Measurements from ENCODE around the gene ASB2.

ASB2 gene

DNA sequence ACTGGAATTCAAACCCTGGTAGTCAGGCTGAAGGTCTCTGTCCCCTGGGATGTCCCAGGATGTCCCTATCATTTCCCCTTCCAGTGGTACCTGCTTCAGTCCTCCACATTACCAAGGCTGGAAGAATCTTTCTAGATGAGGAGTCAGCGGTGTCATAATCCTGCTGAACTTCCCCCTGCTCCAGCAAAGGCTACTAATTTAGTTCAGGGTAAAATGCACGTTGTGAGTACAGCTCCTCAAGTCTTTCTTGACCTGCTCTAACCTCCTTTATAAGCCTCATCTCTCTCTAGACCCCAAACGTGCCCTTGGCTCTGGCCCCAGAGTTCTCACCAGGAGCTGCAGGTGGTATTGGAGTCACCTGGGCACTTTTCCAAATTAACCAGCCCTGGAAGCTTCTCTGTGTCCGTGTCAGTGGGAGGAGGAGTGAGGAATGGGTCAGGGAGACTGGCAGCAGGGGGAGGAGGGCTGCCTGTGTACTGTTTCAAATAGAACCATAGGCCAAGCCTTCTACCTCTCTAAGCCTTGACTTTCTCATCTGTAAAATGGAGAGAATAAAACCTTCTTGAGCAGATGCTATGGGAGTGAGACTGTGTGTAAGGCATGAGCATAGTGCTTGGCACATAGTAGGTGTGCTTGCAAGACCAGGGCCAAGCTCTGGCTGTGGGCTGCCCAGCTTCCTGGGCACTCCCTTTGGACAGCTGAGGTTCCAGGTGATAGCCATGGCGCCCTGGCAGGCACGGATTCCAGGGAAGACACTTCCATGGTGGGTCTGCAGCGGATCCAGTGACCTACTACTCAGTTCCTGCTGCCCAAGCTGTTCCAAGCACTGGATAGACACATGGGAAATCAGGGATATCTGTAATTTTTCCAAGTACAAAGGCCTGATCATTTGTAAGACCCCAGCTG is 24.5 kb downstream of the ASB2 start:
- FAIRE-seq (peak; percentile 47), DNase-seq (ENCODE audit: insufficient read length, low spot score) (no peak)

DNA sequence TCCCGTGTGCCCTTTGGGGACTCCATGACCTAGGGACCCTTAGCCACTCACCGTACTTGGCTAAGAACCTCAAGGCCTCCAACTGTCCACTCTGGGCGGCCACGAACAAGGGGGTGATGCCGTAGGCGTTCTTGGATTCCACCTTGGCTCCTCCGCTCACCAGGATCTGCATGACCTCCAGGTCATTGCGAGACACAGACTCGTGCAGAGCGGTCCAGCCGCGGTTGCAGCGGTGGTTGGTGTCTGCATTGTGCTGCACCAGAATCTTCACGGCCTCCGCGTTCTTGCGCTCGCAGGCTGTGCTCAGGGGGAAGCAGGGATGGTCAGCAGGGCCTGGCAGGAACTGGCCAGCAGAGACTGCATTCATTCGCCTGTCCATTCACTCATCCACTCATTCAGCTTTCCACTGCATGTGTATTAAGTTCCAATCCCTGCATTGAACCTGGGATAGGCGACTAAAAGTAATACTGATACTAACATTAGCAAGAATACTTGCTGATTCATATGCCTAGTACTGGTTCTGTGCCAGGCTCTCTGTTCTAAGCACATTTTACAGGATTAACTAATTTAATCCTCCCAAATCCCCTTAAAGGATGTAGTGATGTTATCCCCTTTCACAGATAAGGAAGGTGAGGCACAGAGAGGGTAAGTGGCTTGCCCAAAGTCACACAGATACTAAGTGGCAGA is 25.3 kb downstream of the ASB2 start:
- FAIRE-seq (no peak), DNase-seq (ENCODE audit: insufficient read length, low spot score) (no peak)

DNA sequence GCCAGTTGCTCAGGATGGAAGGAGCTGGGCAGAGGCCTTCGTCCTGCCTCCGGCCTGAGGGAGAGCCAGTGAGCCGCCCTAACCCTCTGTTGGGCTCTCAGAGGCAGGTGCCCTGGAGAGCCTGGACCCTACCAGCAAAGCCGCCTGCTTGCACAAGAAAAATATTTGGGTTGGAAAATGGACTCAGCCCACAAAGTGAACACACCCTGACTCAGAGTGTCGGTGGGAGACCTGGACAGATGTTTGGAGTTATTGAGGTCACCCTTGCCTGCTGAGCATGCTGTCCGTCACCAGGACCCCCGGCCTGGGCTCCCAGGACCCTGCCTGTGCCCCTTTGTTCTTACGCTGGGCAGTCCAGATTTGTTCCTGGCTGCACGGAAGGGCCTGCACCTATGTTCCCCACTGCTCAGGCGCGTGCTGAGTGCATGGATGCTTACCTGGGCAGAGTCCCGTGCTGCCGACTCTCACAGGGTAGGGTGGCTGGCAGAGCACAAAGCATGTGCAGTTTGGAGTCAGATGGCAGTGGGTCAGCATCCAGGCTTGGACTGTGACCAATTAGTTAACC is 26.8 kb downstream of the ASB2 start:
- DNase-seq (ENCODE audit: insufficient read length, low spot score) (no peak), FAIRE-seq (no peak)

DNA sequence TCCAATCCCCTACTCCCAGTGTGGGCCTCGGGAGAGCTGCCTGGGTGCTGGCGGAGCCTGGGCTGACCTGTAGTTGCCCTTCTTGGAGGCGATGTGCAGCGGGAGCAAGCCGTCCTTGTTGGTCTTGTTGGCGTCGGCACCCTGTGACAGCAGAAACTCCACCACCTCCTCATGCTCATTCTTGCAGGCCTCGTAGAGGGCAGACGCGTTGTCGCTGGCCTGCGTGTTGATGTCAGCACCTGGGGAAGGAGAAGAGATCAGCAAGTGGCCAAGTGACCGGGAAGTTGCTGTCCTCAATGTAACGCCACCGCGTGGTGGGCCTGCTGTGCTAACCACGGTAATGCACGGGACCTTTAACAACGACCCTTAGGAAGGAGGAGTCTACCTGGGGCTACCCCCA is 29.1 kb downstream of the ASB2 start:
- FAIRE-seq (no peak), DNase-seq (ENCODE audit: insufficient read length, low spot score) (no peak)

DNA sequence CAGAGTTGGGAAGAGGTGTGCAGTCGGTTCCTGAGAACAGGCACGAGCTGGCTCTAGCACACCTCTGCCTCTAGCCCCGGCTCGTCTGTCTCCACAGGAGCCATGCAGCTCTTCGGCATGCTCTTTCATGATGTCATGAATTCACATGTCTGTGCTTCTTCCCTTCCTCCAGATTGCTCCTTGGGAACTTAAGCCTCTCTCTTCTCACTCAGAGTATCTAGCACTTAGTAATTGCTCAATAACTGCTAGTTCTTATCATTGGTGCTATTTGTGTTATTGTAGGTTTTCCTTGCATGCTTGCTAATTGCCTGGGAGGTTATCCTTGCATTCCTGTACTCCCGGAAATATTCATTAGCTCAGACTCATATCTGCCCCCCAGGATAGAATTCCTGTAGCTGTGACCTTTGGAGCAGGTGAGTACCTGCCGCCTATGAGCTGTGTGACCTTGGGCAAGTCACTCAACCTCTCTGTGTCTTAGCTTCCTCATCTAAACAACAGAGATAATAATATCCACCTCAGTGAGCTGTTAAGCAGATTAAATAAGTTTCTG is 29.8 kb downstream of the ASB2 start:
- no peak for DNase-seq (ENCODE audit: insufficient read length, low spot score)
- no peak for FAIRE-seq

DNA sequence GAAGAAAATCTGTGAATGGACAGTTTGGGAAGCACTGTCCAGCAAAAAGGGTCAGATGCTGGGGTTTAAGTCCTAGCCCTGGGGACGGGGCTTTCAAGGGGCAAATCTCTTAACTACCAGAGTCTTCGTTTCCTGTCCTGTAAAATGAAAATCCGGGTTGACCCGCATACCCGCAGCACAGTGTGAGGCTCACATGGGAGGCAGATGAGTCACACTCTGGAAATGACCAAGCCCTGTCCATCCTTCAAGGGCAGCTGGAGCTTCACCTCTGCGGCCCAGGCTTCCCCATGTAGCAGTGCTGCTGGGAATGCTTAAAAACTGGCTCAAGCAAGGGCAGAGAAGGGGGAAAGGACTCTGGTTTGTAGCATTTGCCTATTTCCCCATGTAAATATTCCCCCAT is 30.3 kb downstream of the ASB2 start:
- no peak for DNase-seq (ENCODE audit: insufficient read length, low spot score)
- no peak for FAIRE-seq

DNA sequence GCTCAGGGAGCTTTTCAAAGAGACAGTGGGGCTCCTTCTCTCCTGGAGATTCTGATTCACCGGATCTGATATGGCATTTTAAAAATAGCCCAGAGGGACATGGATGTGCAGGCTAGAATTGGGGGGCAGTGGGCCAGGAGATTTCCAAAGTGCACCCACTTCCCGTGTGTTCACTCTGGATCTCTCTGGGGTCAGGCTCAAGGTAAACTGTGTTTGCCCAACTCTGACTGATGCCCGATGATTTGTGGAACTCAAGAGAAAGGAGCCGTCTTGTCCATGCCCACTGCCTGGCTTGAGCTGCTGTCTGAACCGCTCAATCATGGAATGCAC is 31.3 kb downstream of the ASB2 start:
- DNase-seq (ENCODE audit: insufficient read length, low spot score) (no peak), FAIRE-seq (no peak)

DNA sequence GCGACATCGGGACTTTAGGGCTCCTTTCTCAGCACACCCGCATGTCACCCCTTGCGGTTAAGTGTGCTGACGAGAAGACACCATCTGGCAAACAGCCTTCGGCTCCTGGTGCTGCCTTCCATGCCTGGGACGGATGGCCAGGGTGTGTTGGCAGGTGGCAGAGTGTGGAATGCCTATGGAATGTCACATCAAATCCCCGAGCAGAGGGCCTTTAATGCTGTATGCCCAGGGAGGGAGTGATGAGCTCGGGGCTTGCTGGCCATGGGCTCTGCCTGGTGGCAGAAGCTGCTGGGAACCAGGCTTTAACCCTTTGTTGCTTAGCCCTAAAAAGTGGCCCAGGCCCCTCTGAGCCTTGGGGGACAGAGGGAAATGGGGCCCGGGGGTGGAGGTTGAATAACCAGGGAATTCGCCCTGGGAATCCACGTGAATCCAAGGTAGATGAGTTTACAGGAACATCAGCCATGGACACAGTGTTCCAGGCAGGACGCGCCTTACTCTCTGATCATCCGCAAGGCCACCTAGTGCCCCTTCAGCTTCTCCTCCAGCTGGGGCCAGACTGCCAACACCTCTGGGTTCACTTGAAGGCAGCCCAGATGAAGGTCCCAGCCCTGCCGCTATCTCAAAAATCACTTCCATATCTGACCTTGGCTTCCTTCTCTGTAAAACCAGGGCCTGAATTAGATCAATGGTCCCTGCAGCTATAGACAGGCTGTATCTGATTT is 31.9 kb downstream of the ASB2 start:
- FAIRE-seq, result no peak
- no peak for DNase-seq (ENCODE audit: insufficient read length, low spot score)

DNA sequence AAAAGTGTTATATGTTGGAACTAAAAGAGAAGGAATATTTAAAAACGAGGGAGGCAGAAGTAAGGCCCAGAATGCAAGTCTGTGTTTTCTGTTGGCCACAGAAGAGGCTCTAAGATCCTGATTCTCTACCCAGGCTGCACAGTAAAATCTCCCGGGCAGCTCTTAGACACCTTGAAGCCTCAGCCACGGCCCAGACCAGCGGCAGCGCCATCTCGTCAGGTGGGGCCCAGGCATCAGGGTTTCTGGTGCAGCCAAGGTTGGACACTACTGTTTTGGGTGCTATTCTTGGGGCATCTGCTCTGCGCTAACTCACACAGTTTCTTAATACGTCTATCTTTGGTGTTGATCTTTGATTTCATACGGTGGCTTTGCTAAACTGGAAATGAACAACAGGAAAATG is 32.4 kb downstream of the ASB2 start:
- DNase-seq (ENCODE audit: insufficient read length, low spot score), result no peak
- no peak for FAIRE-seq

DNA sequence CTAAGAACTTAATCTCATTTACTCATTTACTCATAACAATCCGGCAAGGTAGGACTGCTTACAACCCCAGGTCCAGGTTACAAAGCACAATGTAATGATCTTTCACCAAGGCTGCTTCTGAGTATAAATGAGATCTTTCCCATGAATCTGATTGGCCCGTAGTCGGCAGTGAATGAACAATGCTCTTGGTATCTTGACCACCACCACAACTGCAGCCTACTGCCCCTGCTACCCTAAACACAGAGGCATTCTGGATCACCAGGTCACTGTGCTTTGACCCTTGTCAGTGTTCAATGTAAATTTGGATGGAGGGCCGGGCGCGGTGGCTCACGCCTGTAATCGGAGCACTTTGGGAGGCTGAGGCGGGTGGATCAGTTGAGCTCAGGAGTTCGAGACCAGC is 33.3 kb downstream of the ASB2 start:
- FAIRE-seq, result no peak
- DNase-seq (ENCODE audit: insufficient read length, low spot score), result no peak

DNA sequence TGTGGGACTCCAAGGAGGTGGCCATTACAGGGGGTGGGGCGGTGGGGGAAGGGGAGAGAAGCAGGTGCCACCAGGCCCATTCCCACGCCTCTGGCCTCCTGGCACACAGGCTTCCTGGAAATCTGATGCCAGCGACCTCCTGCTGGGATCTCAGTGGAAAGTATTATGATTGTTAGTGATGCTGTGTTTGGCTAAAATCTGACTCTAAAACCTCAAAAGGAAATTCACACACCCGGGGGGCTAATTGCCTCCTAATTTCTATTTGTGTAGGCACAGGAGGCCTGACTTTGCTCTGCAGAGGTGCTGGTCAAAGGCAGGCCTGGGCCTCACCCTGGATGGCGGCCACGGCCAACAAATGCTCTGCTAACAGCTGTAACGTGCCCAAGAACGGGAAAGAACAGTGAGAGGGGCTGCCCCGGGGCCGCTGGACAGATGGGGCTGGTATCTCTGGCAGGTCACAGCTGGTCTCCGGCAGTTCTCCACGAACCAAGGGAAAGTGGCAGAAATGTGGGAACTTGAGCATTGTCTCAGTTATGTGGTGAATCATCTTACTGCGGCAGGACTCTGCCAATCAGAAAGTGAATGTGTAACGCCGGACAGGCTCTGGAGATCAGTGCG is 35.0 kb downstream of the ASB2 start:
- FAIRE-seq, result no peak
- no peak for DNase-seq (ENCODE audit: insufficient read length, low spot score)

DNA sequence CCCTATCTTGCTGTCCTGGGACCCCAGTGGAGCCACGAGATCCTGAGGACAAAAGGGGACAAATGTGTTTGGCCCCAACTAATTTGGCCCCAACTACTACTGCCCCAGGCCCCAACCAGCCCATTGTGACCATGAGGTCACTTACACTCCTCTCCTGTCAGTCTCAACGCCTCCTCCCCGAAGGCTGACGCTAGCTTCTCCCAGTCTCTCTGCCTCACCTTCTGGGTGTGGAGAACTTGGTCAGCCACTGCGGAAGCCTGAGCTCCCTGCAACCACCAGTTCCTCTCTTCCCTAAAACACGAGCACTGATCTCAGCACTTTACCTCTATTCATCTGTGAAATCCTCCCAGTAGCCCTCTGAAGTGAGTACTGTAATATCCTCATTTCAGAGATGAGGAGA is 35.9 kb downstream of the ASB2 start:
- FAIRE-seq (peak; percentile 65), DNase-seq (ENCODE audit: insufficient read length, low spot score) (no peak)

DNA sequence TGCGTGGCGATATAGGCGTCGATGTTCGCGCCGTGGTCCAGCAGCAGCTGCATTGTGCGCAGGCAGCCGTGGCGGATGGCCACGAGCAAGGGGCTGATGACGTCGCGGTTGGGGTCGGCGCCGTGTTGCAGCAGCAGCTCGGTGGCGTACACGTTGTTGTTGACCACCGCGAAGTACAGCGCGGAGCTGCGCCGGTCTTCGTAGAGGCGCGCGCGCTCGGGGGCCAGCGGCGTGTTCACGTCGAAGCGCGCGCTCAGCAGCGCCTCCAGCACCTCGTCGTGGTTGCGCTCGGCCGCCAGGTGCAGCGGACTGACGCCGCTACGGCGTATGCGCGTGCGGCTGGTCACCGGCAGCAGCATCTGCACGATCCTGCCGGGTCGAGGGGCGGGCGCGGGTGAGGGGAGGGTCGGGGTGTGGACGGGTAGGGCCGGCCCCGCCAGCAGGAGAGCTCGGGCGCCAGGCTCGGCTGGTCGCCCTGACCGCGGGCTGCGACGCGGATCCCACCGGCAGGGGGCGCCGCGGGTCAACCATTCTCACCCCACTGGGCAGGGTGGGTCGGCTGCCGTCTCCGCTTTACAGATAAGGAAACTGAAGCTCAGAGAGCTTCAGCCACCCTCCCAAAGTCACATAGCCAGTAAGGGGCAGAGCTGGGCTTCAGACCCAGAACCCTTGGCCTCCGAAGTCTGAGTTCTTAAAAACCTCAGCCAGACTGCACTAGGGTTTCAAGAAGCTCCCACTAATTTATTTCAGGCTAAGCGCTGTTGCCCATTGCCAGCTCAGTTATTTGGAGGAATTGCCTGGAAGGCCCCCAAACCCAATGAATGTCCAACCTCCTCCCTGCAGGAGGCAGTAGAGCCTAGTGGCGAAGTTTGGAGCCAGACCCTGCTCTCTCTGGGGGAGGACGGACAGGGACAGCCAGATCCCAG is 36.8 kb downstream of the ASB2 start:
- DNase-seq (ENCODE audit: insufficient read length, low spot score), result peak; percentile 94
- FAIRE-seq, result peak; percentile 87

DNA sequence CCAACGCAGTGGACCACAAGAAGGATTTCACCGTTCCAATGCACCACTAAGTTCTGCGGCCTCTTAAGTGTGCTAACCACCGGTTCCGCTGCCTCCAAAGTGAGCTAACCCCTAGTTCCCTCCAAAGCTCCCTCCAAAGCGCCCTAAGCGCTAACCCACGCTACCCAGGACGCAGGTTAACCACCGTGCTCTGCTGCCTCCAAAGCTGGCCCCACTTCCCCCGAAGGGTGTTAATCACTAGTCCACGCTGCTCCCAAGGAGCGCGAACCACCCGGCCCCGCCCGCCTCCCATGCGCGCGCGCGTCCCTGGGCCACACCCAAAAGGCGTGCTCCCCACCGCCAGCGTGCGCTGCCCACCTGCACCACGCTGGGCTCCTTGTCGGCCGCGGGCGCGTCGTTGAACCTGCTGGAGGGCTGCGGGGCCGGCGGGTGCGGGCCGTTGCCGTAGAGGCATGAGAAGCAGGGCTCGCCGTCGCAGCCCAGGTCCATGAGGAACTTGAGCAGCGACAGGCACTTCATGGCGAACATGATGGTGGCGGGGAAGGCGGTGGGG is 37.5 kb downstream of the ASB2 start:
- DNase-seq (ENCODE audit: insufficient read length, low spot score) (no peak), FAIRE-seq (no peak)

DNA sequence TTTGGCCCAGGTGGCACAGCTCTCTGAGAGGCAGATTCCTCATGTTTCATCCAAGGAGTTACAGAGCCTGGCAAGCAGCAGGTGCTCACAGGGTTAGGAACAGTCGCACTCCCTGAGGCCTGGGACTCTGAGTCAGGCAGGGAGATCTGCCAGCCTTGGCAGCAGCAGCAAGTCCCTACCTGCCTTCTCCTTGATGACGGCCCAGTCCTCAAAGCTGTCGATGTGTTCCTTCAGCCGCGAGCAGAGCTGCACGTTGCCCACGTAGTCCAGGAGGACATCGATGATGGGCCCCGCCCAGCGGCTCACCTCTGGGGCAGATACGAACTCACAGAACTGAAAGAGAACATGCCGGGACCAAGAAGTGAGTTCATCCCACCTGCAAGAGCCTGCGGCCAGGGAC is 38.9 kb downstream of the ASB2 start:
- DNase-seq (ENCODE audit: insufficient read length, low spot score) (no peak), FAIRE-seq (no peak)

DNA sequence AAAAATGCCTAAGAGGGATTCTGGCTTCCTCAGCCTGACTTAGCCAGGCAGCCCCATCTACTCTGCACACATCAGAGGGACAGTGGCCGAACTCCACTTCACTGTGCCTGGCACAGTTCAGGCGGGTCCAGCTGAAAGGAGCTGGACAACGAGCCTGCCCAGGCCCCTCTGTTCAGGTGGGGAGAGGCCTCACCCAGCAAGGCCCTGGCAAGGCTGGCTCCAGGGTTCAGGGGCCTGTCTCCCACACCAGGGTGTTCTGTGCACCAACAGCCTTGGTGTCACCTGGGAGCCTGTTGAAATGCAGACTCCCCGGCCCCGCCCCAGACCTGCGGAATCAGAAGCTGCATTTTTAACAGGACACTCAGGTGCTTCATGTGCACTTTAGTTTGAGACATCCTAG is 39.4 kb downstream of the ASB2 start:
- DNase-seq (ENCODE audit: insufficient read length, low spot score) (no peak), FAIRE-seq (no peak)

DNA sequence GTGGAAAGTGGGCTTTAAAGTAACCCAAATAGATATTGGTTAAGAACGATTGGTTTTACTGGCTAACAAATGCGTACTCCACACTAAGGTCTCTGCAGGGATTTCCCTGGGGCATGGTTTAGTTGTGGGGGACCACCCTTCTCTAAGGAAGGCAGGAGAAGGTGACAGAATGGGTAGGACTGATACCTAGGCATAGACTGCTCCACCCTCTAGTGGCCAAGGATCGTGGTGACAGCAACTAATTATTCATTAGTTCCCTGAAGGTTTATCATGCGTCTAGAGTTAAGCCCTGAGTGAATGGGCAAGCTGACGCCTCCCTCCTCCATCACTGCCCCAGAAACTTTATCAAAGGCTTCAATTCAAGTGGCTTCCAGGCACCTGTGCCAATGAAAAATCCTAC is 40.1 kb downstream of the ASB2 start:
- peak; percentile 44 for DNase-seq (ENCODE audit: insufficient read length, low spot score)
- peak; percentile 51 for FAIRE-seq

DNA sequence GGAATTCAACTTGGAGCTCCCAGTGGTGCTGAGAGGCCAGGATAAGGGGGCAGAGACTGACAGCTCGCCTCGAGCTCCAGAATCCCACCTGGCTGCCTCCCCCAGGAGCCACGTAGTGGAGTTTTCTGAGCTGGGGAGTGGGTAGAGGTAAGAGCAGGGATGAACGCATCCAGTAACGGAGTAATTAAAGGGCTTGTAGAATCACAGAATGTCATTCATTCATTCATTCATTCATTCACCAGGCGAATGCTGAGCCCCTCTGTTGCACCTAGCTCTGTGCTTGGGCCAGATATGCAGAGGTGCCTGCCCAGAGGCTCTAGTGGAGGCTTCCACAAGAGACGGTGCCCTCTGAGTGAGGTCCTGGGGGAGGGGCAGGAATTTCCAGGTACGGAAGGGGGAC is 41.2 kb downstream of the ASB2 start:
- FAIRE-seq, result no peak

DNA sequence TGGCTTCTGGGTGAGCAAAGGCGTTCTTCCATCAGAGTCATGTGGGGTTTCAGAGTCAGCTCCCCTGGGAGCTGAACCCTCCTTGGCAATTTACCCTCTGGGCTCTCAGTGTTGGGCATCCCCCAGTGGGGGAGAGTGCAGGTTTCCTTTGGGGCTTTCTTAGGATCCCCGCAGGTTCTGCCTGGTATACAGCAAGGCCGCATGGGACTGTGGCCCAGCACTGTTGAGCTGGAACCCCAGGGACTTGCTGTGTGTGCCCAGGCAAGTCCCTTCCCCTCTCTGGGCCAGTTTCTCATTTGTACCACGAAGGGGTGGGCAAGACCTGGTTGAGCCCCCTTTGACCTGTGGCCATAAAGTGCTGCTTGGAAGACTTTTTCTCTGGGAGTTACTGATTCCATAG is 43.7 kb downstream of the ASB2 start:
- FAIRE-seq (no peak), DNase-seq (ENCODE audit: insufficient read length, low spot score) (no peak)

More for the DNA sequence above, 41.2 kb downstream of the ASB2 start:
- DNase-seq (ENCODE audit: insufficient read length, low spot score), result no peak
